GM19397 (cell line): ENCODE measurements around the gene DNAI4.
"Not testable (repeated sequence)": the region's sequence is repeated elsewhere in the genome, so short reads cannot be mapped to it uniquely, and the experiment has no call there.

Source experiments
- ATAC-seq: cut with Tn5 transposase; IDR thresholded peaks from one replicate; pipeline ENCODE4 v1.9.1; 2021; ENCODE audit warnings: mild to moderate bottlenecking, moderate library complexity; ENCODE audit not compliant: unreplicated experiment

DNAI4 gene, protein sequence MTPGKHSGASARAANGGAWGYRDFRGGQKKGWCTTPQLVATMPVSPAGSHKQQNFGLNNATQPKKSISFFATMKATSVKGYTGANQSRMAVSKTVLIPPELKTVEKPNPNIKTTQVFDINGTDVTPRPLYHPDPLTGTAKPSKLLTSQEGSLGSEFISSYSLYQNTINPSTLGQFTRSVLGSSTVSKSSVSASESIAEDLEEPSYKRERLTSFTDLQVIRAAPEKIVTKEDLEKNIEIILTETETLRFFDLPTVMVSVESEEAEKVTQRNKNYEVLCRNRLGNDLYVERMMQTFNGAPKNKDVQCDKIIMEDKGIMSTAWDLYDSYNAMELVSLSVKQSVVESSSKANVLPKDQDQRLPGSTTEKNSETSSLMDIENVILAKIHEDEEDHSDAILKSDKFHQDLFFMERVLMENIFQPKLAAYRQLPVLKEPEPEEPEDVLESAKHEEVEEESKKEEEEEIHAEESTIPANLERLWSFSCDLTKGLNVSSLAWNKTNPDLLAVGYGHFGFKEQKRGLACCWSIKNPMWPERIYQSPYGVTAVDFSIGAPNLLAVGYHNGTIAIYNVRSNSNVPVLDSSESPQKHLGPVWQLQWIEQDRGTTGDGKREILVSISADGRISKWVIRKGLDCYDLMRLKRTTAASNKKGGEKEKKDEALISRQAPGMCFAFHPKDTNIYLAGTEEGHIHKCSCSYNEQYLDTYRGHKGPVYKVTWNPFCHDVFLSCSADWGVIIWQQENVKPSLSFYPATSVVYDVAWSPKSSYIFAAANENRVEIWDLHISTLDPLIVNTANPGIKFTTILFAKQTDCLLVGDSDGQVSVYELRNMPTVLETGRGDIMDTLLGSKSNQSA

DNA sequence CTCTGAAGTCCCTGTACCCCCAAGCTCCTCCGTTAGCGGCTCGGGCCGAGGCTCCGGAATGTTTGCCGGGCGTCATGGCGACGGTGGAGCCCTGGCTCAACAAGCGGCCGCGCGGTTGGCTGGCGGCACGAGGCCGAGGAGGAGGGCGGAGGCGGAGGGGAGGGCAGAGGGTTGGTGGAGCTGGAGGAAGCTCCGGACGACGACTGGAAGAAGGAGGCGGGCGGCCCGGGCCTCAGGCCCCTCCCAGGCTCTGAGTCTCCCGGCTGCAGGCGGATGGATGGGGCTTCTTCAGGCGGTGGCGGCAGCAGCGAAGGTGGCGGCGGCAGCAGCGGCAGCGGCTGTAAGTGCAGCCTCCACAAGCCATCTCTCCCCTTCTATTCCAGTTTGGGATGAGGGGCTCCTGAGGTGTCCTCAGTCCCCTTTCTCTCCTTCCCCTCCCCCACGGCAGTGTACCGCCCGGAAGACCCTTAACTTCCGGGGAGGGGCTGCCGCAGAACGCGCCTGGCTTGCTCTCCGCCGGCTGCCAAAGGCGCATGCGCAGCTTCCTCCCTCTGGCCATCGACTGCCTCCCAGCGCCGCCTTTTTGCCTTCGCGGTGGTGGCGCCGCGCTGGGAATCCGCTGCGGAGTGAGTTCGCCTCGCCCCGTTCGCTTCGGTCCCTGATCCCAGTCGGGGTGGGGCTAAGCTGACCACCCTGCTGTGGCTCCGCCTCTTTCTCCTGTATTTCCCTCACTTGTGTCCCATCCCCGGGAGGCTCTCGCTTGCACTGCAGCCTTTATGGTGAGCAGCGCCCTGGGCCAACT, at the start of gene DNAI4, which contains the start of gene MIER1:
TSS of gene DNAI4 (minus strand) at position 101 of the 802 bp plus-strand sequence. CDS start at position 76, 25 bp downstream.
TSS of gene MIER1 (plus strand) at position 235 of the 802 bp plus-strand sequence. CDS start at position 274, 39 bp downstream.
- ATAC-seq, result peak; percentile 95

DNA sequence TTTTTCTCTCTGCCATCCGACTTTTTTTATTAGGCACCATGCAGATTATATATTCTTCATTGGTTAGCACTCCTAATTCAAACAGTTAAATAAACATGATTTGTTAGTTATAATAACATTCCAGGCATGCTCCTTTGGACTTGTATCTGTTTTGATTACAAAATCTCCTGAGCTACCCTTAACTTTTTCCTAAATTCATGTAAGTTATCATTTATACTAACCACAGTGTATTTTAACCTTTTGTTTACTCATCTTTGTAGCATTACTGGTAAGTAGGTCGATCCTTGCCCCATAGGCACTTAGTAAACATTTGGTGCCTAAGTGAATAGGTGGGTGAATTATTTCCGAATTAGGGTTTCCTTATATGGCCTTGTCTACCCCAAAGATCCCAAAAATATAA, 43.9 kb upstream of the DNAI4 start:
- no peak for ATAC-seq

- not testable (repeated sequence) for ATAC-seq
Observed at GRCh38 chr1:66966188-66966873, 41.7 kb upstream of the DNAI4 start.

- ATAC-seq, result no peak
Observed at GRCh38 chr1:66957938-66958337, 33.3 kb upstream of the DNAI4 start.

DNA sequence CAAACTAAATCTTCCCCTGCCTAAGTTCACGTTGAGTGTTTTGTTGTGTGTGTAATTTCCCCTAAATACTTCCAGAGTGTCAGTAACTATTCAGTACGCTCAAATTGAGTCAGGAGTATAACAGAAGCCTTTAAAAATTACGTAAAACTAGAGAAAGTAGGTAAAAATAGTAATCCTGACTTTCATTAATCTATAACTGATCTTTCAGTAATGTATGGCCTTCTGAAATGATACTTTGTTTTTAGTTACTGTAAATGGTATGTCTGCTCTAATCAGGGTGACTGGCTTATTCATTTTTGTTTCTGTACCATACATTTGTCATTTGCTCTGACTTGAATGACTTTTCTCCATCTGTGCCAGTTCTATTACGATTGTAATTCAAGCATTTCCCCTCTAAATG, 29.6 kb upstream of the DNAI4 start:
- peak; percentile 77 for ATAC-seq

DNA sequence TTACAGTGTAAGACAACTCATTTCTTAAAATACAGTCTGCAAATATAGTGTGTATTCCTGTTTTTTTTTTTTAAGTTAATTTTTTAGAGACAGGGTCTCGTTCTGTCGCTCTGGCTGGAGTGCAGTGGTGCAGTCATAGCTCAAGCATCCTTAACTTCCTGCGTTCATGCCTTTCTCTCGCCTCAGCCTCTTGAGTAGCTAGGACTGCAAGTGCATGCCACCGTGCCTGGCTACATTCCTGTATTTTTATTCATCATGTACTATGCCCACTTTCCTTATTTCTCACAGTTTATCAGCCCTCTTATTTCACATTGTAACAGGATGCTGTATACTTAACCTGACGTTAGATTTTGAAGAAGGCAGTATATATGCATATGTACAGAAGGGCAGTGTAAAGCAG, 26.9 kb upstream of the DNAI4 start:
- no peak for ATAC-seq

DNA sequence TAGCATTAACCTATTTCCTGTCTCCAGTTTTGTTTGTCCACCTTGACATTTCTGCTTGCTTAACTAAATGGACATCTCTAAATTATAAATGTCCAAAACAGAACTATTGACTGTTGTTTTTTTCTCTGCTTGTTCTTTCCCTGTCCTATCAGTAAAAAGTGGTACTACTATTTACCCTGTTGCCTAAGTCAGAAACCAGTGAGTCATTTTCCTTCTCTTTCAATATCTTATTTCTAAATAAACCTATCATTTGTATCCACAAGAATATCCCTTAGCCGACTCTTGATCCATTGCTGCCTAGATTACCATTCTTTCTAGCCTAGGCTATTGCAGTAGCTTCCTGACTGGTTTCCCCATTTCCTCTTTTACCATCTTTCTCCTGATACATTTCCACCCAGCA, 22.6 kb upstream of the DNAI4 start:
- no peak for ATAC-seq

DNA sequence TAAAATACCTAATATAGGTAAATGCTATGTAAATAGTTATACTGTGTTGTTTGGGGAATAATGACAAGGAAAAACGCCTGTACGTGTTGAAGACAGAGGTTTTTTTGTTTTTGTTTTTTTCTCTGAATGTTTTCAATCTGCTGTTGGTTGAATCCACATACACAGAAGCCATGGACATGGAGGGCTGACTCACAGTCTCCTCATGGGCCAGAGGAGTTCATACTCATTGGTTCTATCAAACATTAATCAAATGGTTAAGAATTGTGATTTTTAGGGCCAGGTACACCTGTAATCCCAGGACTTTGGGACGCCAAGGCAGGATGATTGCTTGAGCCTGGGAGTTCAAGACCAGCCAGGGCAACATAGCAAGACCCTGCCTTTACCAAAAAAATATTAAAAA, 20.7 kb upstream of the DNAI4 start:
- no peak for ATAC-seq

DNA sequence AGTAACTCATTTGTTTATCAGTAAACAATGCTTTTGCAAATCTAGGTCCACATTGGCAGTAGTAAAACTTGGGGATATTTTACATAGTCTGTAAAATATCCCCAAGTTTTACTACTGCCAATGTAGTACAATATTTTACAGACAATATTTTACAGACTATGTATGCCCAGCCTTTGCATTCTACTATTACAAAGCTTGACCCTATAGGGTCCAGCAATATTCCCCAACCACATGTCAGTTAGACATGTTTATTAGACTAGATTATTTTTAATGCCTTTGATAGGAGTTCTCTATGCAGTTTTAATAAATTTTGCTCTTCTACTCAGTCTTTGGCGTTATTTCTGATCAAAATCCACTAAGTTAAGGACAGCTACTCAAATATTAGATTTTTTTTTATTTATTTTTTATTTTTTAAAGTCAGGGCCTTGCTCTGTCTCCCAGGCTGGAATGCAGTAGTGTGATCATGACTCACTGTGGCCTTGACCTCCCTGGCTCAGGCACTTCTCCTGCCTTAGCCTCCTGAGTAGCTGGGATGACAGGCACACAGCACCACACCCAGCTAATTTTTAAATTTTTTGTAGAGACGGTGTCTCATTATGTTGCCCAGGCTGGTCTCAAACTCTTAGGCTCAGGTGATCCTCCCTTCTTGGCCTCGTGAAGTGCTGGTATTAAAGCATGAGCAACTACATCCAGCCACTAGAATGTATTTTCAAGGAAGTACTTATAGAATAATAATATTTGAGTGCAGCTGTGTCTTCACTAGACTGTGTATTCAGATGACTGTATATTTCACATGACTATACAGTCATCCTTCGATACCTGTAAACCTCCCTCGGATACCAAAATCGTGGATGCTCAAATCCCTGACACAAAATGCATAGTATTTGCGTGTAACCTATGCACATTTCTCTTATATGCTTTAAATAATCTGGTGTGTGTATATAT, 19.9 kb upstream of the DNAI4 start:
- ATAC-seq, result no peak

DNA sequence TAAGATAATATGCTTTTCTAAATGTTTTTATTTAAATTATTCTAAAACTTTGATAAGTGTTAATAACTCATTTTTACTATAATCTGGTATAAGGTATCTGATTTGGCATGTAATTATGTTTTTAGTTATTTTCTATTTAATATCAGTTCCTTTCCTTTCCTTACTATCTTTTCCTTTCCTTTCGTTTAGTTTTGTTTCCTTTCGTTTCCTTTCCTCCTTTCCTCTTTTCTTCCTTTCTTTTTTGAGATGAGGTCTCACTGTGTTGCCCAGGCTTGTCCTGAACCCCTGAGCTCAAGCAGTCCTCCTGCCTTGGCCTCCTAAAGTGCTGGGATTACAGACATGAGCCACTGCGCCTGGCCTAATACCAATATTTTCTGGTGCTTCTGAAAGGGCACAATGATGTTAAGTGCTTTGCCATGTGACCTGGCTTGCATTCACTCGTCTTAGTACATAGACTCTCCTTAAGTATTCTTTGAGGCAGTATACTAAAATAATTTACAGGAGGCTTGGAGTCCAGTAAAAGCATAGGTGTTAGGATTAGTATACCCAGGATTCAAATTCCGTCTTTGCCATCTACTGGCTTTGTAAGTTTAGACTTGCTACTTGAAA, 18.8 kb upstream of the DNAI4 start:
- no peak for ATAC-seq

DNA sequence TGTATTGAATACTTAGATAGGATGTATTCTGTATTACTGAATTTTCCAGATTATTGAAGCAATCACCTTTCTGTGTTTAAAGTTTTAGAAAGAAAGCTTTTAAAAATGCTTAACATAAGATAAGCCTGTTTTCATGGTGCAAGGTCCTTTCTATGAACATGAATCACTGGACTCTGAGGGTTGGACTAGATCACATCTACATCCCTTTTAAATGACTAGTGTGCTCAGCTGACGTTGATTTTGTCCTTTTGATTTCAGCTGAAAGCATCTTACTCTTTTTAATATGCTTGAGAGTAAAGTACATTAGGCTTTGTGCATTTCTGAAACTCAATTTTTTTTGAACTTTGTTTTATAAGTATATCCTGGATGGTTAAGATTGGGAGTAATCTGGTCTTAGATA, 16.3 kb upstream of the DNAI4 start:
- ATAC-seq, result no peak

DNA sequence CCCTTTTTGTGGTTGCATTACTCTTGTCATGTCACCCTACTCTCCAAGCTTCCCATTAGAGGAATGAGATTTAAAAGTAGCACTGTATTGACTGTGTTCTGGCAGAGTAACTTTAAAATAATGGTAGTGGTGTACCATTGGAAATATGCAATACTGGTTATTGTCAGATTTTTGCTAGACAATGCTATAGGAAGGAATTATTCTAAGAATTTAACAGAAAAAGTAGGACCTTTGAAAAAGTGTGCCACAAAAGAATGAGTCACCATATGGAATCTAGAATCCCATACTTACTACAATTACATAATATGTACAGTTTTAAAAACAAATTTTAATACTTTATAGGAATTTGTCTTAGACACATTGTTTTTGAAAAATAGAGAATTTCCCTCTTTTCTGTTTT, 14.0 kb upstream of the DNAI4 start:
- no peak for ATAC-seq

DNA sequence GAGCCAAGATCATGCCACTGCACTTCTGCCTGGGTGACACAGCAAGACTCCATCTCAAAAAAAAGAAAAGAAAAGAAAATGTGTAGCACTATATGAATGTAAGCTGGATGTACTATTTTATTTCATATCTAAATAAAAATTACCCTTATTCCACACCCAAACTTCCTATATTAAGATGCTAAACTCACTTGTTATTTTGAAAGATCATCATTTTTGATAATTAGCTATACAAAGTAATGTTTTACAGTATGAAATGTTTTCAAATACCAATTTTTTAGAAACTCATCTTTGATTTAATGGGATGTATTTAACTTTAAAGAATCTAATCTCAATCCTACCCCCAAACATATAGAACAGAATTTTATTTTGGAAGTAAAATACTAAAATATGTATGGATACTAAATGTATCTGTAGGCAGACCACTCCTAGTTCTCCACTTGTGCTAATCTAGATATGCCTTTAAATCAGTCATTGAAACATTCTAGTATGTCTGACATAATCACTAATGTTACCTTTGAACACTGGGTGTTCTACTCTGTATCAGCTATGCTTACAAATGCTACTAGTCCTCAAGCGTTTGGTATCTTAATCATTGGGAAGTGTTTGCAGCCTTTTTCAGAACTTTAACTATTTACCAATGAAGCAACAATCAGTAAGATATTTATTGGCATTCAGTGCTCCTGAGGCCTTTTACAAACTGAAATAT, 13.0 kb upstream of the DNAI4 start:
- no peak for ATAC-seq

DNA sequence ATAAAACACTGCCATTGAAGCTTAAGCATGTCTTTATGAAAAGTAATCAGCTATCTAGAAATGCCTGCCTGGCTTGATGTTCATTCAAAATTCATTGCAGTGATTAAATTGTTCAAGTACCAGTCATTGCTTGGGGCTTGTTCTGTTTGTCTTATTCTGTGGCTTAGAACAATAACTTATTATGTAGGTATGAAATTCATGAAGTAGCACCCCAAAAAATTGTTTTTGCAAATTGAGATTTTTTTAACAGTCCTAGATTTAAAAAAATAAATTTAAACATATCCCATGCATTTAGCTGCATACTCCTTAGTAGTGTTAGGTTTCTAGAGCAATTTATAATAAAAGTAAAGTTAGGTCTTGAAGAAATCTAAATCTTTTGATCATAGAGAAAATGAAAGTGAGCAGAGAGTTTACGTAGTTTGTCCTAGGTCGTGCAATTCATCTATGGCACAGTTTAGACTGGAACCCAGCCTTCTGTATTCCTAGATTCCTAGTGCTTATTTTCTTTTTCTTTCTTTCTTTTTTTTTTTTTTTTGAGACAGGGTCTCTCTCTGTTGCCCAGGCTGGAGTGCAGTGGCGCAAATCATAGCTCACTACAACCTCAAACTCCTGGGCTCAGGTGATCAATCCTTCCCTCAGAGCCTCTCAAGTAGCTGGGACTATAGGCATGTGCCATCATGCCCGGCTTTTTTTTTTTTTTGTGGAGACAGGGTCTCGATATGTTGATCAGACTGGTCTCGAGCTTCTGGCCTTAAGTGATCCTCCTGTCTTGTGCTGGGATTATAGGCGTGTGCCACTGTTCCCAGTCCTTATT, 9.4 kb upstream of the DNAI4 start:
- no peak for ATAC-seq

GRCh38 chr1:66932291-66932690, 7.6 kb upstream of the DNAI4 start:
- ATAC-seq, result no peak

GRCh38 chr1:66931590-66931989, 6.9 kb upstream of the DNAI4 start:
- ATAC-seq, result no peak

DNA sequence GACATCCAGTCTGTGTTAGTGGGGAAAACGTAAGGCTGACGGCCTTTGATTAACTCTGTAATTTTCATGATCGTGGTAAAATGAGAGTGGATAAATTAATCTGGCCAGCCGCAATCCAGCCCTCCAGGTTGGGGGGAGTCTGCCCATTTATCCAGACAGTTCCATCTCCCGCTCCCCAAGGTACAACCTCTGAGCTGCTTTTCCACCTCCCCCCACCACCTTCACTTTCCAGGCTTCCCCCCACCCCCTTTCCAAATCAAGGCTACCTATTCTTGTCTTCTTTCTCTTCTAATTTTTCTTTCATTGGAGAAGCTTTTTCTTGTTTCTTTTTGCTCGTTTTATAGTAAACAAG, 6.1 kb upstream of the DNAI4 start:
- no peak for ATAC-seq
